Hematopoietic multipotent progenitor cell treated with erythropoietin and hydrocortisone succinate and interleukin-3 and kit ligand, for 6 days (in vitro differentiated cells): ENCODE data around the gene PXDN.
"Not testable (repeated sequence)": the region's sequence is repeated elsewhere in the genome, so short reads cannot be mapped to it uniquely, and the experiment has no call there.

ENCODE experiments used
- DNase-seq: peaks from one replicate; pipeline ENCODE4 v3.0.0-alpha.2; 2015

Gene PXDN

DNA sequence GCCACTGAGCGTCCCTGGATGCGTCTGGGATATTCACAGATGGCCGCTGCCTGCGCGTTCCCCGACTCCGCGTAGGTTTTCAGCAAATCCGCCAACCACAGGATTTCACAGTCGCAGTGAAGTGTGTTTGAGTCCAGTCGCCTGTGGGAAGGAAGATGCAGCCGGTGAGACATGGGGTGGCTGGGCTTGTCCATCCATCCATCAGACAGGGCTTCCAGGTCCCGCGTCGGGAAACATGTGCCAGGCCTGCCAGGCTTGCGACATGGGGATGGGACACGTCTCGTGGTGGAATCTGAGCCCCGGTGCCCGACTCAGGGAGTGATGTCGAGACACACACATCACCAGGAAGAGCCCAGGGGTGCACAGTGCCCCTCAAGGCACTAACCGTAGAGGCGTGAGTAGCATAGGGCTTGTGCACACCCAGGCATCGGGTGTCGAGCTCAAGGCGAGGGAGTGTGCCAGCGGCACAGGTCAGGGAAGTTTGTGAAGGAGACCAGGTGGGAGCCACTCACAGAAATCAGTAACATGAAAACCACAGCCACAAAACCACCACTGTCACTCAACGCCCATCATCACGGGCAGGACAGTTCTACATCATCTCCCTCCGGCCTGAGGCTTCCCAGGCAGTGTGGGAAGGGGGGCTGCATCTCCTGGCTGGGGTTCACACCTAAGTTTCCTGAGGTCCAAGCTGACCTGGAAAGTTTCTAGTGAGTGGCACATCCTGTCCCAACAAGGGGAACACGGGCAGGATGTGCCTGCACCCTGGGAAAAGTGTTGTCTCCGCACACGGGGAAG, 63.9 kb downstream of the PXDN start:
- DNase-seq, result no peak

DNA sequence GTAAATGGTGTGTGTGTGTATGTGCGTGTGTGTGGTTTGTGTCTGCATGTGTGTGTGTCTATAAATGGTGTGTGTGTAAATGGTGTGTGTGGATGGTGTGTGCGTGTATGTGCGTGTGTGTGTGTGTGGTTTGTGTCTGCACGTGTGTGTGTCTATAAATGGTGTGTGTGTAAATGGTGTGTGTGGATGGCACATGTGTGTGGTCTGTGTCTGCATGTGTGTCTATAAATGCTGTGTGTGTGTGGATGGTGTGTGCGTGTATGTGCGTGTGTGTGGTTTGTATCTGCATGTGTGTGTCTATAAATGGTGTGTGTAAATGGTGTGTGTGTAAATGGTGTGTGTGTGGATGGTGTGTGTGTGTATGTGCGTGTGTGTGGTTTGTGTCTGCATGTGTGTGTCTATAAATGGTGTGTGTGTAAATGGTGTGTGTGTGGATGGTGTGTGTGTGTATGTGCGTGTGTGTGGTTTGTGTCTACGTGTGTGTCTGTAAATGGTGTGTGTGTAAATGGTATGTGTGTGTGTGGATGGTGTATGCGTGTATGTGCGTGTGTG, 64.8 kb downstream of the PXDN start:
- not testable (repeated sequence) for DNase-seq

DNA sequence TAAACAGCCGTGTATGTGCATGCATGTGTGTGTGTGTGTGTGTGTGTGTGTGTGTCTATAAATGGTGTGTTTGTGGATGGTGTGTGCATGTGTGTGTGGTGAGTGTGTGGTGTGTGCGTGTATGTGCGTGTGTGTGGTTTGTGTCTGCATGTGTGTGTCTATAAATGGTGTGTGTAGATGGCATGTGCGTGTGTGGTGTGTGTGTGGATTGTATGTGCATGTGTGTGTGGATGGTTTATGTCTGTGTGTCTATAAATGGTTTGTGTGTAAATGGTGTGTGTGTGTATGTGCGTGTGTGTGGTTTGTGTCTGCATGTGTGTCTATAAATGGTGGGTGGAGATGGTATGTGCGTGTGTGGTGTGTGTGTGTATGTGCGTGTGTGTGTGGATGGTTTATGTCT, 65.2 kb downstream of the PXDN start:
- not testable (repeated sequence) for DNase-seq

DNA sequence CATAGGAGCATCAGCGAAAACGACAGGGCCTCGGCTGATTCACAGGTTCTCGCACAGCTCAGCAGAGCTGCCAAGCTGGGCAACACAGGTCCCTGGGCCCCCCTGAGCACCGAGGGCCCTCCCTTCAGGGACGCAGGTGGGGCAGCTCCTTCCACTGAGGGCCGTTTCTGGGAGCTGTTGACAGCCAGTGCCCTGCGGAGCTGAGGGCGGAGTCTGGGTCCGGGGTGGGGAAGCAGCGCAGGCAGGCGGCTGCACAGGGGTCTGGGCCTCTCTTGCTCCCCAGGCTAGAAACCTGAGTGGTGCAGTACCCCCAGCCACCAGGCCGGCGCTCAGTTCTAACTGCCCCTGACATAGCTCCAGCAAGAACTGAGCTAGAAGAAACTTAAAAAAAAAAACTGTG, 65.7 kb downstream of the PXDN start:
- no peak for DNase-seq

DNA sequence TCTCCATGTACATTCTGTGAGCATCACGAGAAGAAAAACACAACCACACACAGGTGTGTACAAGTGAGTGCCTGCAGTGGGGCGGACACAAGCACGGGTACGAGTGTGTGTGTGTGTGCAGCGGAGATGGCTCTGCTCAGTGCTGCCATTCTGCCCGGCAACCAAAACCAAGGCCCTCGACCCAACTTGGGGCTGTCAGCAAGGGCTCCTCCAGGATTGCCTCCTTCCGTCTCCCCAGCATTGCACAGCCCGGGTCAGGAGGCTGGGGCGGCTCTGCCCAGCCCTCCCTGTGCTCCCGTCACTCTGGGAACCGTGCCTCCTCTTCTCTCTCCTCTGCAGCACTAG, 66.5 kb downstream of the PXDN start:
- no peak for DNase-seq

DNA sequence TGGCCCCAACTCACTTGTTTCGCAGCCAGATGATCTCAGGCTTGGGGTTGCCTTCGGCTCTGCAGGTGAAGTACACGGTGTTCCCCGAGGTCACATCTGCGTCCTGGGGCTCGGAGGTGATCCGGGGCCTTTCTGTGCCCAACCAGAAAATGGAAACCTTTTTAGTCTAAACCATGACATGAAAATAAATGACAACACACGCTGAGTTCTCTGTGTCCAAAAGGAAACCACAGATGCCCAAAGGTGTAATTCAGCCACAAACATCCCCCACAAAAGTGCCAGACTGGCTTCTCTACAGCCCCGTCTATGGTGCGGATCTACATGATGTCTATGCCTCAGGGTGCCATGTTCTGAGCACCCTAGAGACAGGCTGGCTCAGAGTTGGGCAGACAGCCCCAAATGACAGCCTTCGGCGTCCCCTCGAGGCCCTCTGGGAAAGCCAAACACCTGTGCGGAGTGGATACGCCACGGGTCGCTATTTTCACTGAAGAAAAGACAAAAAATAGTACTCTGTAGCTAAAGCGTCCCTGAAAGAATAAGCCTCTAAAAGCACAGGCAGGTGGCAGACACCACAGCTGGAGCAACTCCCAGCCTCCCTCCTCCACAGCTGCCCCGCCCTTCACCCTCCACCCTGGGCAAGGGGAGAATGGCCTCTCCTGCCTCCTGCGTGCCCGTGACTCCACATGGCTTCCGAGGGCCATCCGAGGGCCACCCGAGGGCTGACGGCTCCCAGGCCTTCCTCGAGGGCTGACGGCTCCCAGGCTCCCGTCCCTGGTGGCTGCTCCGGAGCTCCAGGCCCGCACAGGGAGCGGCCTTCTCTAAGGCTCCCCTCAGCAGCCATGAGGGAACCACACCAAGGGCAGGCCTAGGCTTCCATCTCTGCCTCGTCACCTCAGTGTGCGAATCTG, 67.1 kb downstream of the PXDN start:
- no peak for DNase-seq

DNA sequence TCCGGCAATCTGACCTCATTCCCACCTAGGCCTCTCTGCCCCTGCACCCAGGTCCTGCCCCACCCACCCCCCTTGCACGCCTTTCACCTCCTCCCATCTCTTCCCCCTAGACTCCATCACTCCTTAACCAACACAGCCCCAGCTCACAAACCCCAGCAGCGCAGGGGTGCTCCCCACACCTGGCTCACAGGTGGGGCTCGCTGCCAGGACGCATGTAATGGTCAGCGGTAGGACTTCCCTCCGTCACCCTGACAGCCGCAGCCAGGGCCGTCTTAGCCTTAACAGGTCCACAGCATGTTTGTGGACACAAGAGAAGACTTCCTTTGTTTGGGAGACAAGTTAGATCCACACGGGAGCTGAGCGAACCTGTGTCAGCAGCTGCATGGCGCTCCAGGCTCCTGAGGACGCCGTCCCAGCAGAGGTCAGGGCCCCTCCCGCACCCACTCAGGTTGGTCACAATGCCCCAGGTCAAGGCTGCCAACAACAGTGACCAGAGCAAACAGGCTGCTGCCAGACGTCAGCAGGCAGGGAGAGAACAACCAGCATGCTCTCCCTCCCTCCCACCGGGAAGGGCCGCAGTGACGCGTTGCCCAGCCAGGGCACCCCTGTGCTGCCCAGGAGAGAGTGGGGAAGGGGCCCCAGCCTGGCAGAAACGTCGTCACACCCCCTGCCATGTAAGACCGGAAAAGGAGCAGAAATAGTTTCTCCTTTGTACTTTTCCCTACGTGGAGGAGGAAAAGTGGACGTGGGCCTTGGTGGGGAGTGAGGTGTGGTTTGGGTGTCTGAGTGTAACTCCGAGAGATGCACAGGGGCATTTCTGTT, 68.0 kb downstream of the PXDN start:
- no peak for DNase-seq

DNA sequence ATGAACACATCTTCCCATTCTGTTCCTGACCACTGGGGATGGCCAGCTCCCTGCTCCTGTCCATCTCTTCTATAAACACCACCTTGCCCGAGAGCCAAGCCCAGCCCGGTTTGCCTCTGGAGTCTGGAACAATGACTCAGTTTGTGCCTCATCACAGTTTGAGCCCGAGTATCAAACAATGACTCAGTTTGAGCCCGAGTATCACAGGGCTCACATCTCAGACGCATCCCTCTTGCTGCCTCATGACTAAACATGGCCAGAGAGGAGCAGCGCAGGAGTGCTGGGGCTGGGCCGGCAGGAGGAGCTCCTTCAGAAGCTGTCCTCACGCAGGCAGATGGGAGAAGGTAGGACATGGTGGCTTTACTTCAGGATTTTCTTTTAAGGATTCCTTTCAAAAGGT, 68.7 kb downstream of the PXDN start:
- DNase-seq, result no peak

DNA sequence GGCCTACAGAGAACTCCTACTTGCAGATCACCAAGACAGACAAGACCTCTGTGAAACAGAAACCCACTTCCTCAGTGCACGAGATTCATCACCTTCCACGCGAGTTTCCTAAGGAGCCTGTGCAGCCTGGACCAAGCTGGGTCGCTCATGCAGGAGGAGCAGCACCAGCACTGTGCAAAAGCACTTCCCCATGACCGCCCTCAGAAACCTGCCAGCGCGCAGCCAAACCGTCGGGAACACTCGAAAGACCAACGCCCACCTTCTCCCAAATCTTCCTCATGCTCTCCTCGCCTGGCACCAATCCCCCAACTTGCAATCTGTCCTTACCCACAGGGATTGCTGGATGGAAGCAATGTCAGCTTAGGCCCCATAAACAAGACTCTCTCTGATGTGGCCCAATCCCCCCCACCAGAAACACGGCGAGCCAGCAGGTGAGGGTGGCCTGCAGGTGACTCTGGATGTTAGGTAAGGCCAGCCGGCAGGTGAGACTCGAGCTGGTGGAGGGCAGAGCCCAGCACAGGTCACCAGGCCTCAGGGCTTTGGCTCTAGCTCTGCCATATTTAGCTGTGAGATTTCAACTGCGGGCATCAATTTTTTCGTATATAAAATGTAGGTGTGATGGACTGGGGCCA, 69.4 kb downstream of the PXDN start:
- DNase-seq, result no peak

DNA sequence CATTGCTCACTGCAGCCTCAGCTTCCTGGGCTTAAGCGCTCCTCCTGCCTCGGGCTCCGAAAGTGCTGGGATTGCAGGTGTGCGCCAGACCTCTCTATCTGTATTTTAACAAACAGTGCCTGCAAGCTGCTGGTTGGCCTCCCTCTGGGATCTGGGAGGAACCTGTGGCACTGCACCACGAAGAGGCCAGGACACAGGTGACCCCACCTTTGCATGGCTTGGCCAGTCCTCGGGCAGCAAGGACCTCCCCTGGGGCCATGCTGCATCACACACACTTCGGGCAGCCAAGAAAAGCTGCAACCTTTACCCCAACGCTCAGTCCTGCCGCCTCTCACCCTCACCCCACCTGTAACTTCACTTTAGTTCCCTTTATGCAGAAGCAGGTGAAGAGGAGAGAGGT, 70.0 kb downstream of the PXDN start:
- DNase-seq, result no peak

DNA sequence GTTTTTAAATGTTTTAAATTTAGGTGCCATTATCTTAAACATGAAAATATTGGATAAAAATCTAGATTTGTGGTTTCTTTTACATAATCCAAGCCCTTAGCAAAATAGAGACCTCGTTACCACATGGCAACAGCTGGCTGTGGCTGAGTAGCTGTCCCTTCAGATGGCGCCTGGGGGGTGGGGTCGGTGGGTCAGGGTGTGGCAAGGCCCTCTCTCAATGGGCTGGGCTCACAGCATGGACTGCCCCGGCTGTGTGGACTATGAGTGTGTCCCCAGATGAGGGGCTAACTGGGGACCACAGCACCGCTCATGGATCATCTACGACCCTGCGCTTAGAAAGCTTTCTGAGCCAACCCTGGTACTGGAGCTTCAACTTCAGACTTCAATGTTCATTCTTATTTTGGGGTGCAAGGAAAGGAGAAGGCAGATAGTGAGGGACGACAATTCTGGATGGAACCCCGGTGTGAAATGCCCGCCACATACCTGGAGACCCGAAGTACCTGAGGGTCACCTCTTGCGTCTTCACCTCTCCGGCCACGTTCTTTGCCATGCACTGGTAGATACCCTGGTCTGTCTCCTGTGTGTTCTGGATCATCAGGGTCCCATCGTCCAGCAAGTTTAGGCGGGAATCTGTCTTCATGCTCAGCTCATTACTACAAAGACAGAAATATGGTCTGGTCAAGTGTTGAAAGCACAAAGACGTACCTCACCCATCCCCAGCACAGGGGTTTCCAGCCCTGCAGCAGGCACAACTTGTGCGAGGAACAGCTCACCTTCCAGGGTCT, 71.0 kb downstream of the PXDN start:
- DNase-seq, result no peak

DNA sequence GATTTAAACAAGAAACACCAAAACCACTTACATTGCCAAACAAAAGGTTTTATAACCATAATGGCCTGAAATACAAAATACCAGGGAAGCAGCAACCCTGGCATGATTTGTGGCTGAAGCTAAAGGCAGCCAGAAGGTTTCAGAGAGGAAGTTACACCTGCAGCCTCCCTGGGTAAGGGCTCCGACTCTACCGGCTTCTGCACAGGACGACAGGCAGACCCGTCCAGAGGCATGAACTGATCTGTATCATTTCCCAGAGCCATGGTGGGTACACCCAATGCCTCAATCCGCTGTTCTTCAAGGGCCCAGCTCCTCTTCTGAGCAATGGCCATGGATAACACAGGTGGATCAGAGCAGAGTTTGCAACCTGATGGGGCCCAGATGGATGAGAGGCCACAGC, 71.6 kb downstream of the PXDN start:
- no peak for DNase-seq

DNA sequence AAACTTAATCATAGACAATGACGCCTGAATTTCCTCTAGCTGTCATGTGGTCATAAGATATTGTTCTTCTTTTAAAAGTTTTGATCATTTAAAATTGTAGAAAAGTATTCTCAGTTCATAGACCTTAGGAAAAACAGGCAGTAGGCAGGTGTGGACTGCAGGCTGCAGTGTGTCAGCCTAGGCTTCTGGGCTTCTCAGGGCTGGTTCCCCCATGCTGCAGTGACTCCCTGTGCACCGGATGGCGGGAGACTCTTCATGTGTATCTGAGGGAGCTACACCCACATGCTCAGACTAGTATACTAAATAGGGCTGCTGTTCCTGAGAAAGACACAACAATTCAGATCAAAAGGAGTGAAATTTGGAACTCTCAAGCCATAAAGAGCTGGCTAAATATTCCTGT, 72.4 kb downstream of the PXDN start:
- DNase-seq, result no peak

DNA sequence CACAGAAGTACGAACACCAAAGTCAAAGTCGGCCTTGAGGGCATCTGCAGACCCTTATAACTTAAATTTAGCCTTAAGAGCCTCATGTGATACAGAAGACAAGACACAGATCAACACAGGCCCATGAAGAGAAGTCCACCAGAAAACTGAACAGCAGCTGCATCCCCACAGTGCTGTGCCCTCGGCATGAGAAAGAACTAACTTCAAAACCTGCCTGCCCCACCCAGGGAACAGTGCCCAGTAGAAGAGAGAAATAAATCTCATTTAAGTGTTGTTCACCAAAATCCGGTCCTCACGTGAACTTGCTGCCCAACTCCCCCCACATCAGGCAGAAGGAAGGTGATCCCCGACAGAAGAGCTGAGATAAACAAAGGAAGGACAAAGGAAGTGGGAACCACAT, 73.7 kb downstream of the PXDN start:
- DNase-seq, result no peak

DNA sequence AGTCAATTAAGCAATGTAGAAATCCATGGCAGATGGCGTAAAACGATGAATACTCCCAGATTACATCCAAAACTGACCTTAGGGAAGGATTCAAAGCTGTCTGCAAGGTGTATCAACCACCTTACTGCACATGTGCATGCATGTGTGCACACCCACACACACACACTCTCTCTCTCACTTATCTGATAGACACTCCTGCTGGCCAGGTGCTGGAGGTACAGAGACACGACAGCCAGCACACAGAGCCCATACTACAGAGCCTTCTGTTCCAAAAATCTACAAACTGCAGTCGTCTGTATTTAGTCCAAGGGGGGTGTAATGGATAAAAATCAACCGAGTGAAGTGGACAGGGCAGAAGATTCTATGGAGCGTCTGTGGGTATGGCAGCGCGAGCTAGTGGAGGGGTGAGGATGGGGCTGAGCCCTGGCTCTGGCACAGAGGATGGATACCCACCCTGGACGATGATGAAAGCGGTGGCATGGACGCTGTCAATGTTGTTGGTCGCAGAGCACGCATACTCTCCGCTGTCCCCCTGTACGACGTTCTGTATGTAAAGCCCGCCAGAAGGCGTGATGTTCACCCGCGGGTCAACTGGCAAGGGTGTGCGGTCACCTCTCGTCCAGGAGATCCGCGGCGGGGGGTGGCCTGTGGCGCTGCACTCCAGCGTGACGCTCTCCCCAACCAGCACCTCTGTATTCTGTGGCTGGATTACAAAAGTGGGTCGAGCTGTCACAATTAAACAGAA, 78.4 kb downstream of the PXDN start:
- no peak for DNase-seq

DNA sequence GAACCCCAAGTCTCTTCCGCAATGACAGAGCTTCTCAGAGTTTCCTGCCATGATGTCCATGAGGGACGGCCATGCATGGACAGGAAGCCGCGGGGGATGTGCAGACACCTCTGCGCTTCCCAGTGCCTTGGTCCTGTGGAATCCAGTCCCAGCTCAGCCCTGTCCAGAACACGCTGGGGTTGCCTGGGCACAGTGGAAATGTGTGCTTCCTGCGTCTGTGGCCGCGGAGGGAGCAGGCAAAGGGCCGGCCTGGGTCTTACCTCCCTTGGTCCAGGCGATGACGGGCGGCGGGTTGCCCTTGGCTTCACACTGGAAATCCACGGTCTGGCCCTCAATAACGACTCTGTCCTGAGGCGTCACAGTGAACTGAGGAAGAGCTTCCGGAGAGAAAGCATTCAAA, 79.6 kb downstream of the PXDN start:
- DNase-seq, result no peak

DNA sequence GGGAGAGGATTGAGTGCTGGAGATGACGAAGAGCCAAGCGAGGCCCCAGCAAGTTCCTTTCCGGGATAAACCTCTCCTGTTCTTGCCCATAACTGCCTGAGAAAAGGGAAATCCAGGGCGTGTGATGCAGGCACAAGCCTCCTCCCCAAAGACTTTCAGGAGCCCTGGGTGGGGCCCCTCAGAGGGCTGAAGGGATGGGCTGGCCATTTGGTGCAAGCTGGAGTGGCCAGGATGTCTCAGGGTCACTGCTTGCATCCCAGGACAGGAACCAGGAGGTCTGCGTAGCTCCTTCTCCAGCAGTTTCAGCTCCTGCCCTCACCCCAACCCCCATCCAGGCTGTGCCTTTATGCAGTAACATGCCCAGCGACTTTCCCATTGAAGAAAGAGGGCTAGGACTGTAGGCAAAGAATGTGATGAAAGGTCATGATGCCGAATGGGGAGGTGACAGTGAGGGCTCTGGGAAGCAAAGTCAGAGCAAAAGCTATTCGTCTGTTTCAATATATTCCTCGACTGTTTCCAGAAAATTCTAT, 80.2 kb downstream of the PXDN start:
- DNase-seq, result no peak

DNA sequence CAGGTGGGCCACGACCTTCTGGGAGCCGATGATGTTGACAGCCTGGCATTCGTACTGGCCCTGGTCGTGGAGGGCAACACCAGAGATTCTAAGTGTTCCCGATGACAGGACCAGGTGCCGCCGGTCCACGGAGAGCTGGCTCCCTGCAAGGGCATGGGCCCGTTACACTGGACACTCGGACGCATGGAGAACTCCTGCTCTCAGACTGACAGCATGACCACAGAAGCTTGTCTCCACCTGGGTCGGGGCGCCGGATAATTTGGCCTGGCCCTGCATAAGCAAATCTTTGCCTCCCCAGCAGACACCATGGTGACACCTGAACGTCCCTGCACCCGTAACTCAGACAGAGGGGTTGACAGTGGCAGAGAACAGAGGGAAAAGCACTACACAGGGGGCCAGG, 80.7 kb downstream of the PXDN start:
- DNase-seq, result no peak

DNA sequence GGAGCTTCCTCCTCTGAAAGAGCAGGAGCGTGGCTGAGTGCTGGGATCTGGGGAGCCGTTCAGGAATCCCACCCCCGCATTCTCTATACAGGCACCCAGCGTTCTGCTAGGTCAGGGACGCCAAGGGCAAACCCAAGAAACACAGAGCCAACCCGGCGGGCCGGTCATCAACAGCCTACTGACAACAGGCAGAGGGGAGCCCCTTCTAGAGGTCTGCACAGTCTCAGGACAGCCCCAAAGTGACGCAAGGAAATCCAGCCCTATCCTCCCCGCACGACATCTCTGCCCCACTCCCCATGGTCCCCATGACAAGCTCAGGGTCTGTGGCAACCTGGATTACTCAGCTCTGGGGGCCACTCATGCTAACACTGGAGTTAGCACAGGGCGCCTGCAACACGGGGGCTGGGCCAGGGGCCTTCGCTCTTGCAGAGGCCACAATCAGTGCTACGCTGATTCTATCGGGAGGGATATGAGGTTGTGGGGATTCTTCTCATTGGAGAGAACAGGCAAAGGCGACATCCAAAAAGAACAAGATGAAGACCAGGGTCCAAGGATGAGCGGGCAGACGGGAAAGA, 81.6 kb downstream of the PXDN start:
- DNase-seq, result no peak

DNA sequence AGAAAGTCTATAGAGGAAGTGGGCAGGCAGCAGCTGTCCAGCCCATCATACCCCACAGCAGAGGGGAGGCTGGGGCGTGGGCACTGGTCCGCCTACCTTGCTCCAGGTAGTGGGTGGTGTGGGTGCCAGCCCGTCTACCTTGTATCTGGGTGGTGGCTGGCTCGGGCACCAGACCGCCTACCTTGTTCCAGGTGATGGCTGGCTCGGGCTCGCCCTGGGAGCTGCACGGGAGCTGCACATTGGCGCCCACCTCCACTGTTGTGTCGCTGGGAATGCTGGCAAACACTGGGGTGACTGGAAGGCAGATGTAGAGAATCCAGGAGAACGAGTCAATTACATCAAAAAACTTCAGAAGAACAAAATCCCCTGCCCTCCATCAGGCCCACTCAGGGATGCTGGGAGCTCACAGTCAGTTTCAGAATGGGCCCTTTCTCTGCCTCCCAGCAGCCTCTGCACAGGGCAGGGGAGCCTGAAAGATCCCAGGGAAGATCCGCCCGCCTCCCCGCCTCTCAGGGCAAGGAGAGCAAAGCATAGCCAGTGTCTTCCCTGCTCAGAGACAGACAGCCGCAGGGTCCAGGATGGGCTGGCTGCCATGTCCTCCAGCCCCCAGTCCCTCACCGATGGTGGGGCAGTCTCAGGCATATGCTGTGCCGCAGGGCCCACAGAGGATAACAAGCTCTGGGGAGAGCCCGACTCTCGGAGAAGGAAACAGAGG, 82.3 kb downstream of the PXDN start:
- DNase-seq, result no peak
